Endothelial cell of umbilical vein (primary cell): ENCODE data around the gene ZBTB17. TPM values are rescaled to one million over a fixed set of nuclear protein-coding genes. Genes with fewer than 3 reads are reported as not detected.

ENCODE experiments used
- BruUV-seq: library from RNA; stranded (reverse); fragments of 400-500 nt; replicated peaks from 2 replicates; lab custom pipeline; 2021; lab: Mats Ljungman, UMichigan
- CTCF ChIA-PET: fragments of 300-600, 350-600 bp; sonication (Branson Sonifier 250); formaldehyde crosslinking; loops from one replicate; lab custom pipeline; 2021; ENCODE audit warnings: antibody characterized with exemption, inconsistent platforms; lab: Charles Lee
- POLR2A ChIA-PET: fragments of 300-600, 350-600 bp; sonication (Branson Sonifier 250); formaldehyde crosslinking; loops from one replicate; lab custom pipeline; 2021; ENCODE audit warnings: antibody characterized with exemption, inconsistent platforms; lab: Charles Lee
- DNase-seq: peaks from one replicate; pipeline ENCODE4 v3.0.0-alpha.2; 2011; ENCODE audit warnings: low read depth, low spot score
- FAIRE-seq: peaks from 2 replicates; lab custom pipeline; 2011; peaks lifted over from hg19 to GRCh38; lab: Jason Lieb, UNC
- H2AFZ ChIP-seq: 2 replicates; pipeline ENCODE4 v1.6.0; 2012; ENCODE audit warnings: low read depth, low read length, control low read depth, inconsistent platforms
- H3K27ac ChIP-seq: 2 replicates; pipeline ENCODE4 v1.5.1; 2011; ENCODE audit warnings: low read depth, mild to moderate bottlenecking, control low read depth, low read length, moderate library complexity; ENCODE audit not compliant: insufficient read depth
- H3K27me3 ChIP-seq, 2 experiments: 2 replicates each; pipeline versions ENCODE4 v1.6.0 to v1.6.1; 2011; ENCODE audit warnings: low read length in 2 of 2, mixed read lengths in 1 of 2; ENCODE audit not compliant: control insufficient read depth in 2 of 2, insufficient read depth in 2 of 2
- H3K36me3 ChIP-seq, 2 experiments: 2 replicates in 1 of 2; 3 replicates in 1 of 2; pipeline ENCODE4 v1.5.1; 2011; ENCODE audit warnings: low read length in 2 of 2, mild to moderate bottlenecking in 1 of 2, moderate library complexity in 1 of 2; ENCODE audit not compliant: control insufficient read depth in 2 of 2, insufficient read depth in 2 of 2; ENCODE audit errors: extremely low read depth in 1 of 2
- H3K4me1 ChIP-seq: 3 replicates; pipeline ENCODE4 v1.5.1; 2011; ENCODE audit warnings: mild to moderate bottlenecking, low read length; ENCODE audit not compliant: control insufficient read depth, insufficient read depth; ENCODE audit errors: extremely low read depth
- H3K4me2 ChIP-seq: 2 replicates; pipeline ENCODE4 v1.6.1; 2011; ENCODE audit warnings: low read length, control low read depth, mixed read lengths; ENCODE audit not compliant: insufficient read depth
- H3K4me3 ChIP-seq, 3 experiments: fragments of 200-600 bp in 1 of 3; sonication (generic), shearing (Covaris generic) in 1 of 3; replicated peaks in 1 of 3; 2 replicates each; pipeline ENCODE4 v1.5.1; 2011 to 2016; ENCODE audit warnings: control low read depth in 3 of 3, low read length in 3 of 3, mild to moderate bottlenecking in 2 of 3, inconsistent platforms in 1 of 3, low read depth in 1 of 3, moderate library complexity in 1 of 3; ENCODE audit not compliant: insufficient read depth in 1 of 3
- H3K79me2 ChIP-seq: 2 replicates; pipeline ENCODE4 v1.6.0; 2012; ENCODE audit warnings: low read length, inconsistent platforms; ENCODE audit not compliant: control insufficient read depth, insufficient read depth
- H3K9ac ChIP-seq: replicated peaks from 2 replicates; pipeline ENCODE3; 2011; ENCODE audit warnings: low read length, control low read depth; ENCODE audit not compliant: insufficient read depth; ENCODE audit errors: extremely low read depth
- H3K9me1 ChIP-seq: replicated peaks from 3 replicates; pipeline ENCODE4 v1.6.0; 2011; ENCODE audit warnings: mild to moderate bottlenecking, low read length; ENCODE audit not compliant: control insufficient read depth, insufficient read depth; ENCODE audit errors: extremely low read depth
- H3K9me3 ChIP-seq: replicated peaks from 2 replicates; pipeline ENCODE4 v1.5.1; 2012; ENCODE audit warnings: low read length, inconsistent platforms; ENCODE audit not compliant: control insufficient read depth, insufficient read depth
- H4K20me1 ChIP-seq: replicated peaks from 2 replicates; pipeline ENCODE3; 2011; ENCODE audit warnings: mild to moderate bottlenecking, low read length; ENCODE audit not compliant: control insufficient read depth, insufficient read depth; ENCODE audit errors: extremely low read depth
- EZH2 ChIP-seq: IDR thresholded peaks from 2 replicates; pipeline ENCODE4 v1.6.1; 2012; ENCODE audit warnings: borderline replicate concordance, low read depth, mild to moderate bottlenecking, moderate library complexity, low read length, inconsistent platforms; ENCODE audit not compliant: severe bottlenecking
- FOS ChIP-seq: IDR thresholded peaks from 2 replicates; pipeline ENCODE4 v1.6.1; 2011; ENCODE audit warnings: mild to moderate bottlenecking, low read length, moderate library complexity, borderline replicate concordance; ENCODE audit not compliant: insufficient read depth
- GATA2 ChIP-seq: IDR thresholded peaks from 2 replicates; pipeline ENCODE4 v1.7.0; 2011; ENCODE audit warnings: low read depth, mild to moderate bottlenecking, moderate library complexity, mixed read lengths, low read length; ENCODE audit not compliant: insufficient read length, insufficient read depth
- JUN ChIP-seq: IDR thresholded peaks from 2 replicates; pipeline ENCODE4 v1.6.1; 2011; ENCODE audit warnings: borderline replicate concordance, low read depth; ENCODE audit not compliant: insufficient read length, insufficient read depth
- MYC ChIP-seq: IDR thresholded peaks from one replicate; pipeline ENCODE4 v1.6.1; 2011; ENCODE audit warnings: mild to moderate bottlenecking, low read depth, low read length
- POLR2A ChIP-seq: IDR thresholded peaks from 2 replicates; pipeline ENCODE4 v1.6.1; 2012; ENCODE audit warnings: low read depth, mild to moderate bottlenecking, control low read depth, low read length
- POLR2AphosphoS5 ChIP-seq: IDR thresholded peaks from 2 replicates; pipeline ENCODE4 v1.6.1; 2012; ENCODE audit warnings: low read depth, mild to moderate bottlenecking, control low read depth, low read length, moderate library complexity; ENCODE audit not compliant: insufficient read depth
- dilution Hi-C: fragments of 300-500 bp; cut with MboI; formaldehyde crosslinking; loops from one replicate; pipeline ENCODE4 v1.15.0; 2019; ENCODE audit warnings: low sequenced_read_pairs; ENCODE audit not compliant: extremely low pct_ligation_motif_present
- intact Hi-C: fragments of 100-400 bp; cut with micrococcal nuclease; formaldehyde crosslinking; loops from one replicate; pipeline ENCODE4 v1.10.0; 2022
- polyA plus RNA-seq, 4 experiments: library from polyadenylated mRNA; depleted of rRNA in 3 of 4; stranded (reverse) in 3 of 4; unstranded in 1 of 4; fragments of >200 nt; gene quantifications; 2 replicates each; pipeline versions ENCODE4 v1.2.1 to v1.2.3, GENCODE V29; 2011 to 2012; ENCODE audit warnings: missing spikeins in 1 of 4
- total RNA-seq: library from RNA; stranded (reverse); gene quantifications from 2 replicates; pipeline ENCODE4 v1.2.3, GENCODE V29; 2021
- TF ChIP-seq, protein P1 (sequence below), 2 donors: IDR thresholded peaks; 1 replicate in 1 of 2; 2 replicates in 1 of 2; pipeline ENCODE4 v1.5.1; 2011; ENCODE audit warnings: low read length in 2 of 2, mild to moderate bottlenecking in 2 of 2, moderate library complexity in 2 of 2, control low read depth in 1 of 2, inconsistent platforms in 1 of 2, low read depth in 1 of 2; ENCODE audit not compliant: insufficient read depth in 1 of 2; ENCODE audit errors: extremely low read depth in 1 of 2
- TF ChIP-seq, protein P2 (sequence below): IDR thresholded peaks from 2 replicates; pipeline ENCODE4 v1.6.1; 2011; ENCODE audit not compliant: insufficient read depth, insufficient read length

Gene ZBTB17
- total and polyA plus RNA-seq, 2 donors (not counting 3 experiments of a cell fraction or from before 2014, with no cell fraction given): 43.9 to 72.7 TPM

- Histone ChIP-seq H4K20me1 (no peaks in the 10 kb centered on the region), H3K36me3 (peaks cover 12% of the 10 kb centered on the region in 2 experiments), H3K79me2 (peaks cover 65% of the 10 kb centered on the region), H3K4me2 (no peak overlapping the region), H2AFZ (no peak overlapping the region), H3K9me1 (no peaks in the 10 kb centered on the region), H3K4me1 (peaks cover 13% of the 10 kb centered on the region), H3K27me3 (no peaks in the 10 kb centered on the region), H3K9ac (no peak overlapping the region), H3K27ac (no peak overlapping the region), H3K4me3 (no peak overlapping the region), H3K9me3 (no peaks in the 10 kb centered on the region)
- intact Hi-C loops (no loop called here), dilution Hi-C loops (no loop called here)
- BruUV-seq: no TSS peak
- ChIA-PET CTCF (interaction anchor here (1.4 kb wide), 1 partner anchor 153 kb away, joined by 3 read pairs; no protein-coding TSS in a partner anchor), POLR2A (no interaction called here)
- FAIRE-seq (no peak), DNase-seq (no peak)
- TF ChIP-seq POLR2AphosphoS5 (no peak), FOS (no peak), JUN (no peak), POLR2A (no peak), GATA2 (no peak), EZH2 (no peak), MYC (no peak)
- TF ChIP-seq, protein P1, sequence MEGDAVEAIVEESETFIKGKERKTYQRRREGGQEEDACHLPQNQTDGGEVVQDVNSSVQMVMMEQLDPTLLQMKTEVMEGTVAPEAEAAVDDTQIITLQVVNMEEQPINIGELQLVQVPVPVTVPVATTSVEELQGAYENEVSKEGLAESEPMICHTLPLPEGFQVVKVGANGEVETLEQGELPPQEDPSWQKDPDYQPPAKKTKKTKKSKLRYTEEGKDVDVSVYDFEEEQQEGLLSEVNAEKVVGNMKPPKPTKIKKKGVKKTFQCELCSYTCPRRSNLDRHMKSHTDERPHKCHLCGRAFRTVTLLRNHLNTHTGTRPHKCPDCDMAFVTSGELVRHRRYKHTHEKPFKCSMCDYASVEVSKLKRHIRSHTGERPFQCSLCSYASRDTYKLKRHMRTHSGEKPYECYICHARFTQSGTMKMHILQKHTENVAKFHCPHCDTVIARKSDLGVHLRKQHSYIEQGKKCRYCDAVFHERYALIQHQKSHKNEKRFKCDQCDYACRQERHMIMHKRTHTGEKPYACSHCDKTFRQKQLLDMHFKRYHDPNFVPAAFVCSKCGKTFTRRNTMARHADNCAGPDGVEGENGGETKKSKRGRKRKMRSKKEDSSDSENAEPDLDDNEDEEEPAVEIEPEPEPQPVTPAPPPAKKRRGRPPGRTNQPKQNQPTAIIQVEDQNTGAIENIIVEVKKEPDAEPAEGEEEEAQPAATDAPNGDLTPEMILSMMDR (IDR thresholded peaks at IDR 0.05; ENCODE audit: extremely low read depth in 1 of 2, insufficient read depth in 1 of 2, low read depth in 1 of 2, low read length in 2 of 2): no peak
- TF ChIP-seq, protein P2, sequence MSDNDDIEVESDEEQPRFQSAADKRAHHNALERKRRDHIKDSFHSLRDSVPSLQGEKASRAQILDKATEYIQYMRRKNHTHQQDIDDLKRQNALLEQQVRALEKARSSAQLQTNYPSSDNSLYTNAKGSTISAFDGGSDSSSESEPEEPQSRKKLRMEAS: no peak
These were observed 7.7 kb downstream of the ZBTB17 start for GRCh38 chr1:15968172-15968571.
